GM21515 (cell line): ENCODE data around the gene UGT1A10.

Source experiments
- ATAC-seq: cut with Tn5 transposase; IDR thresholded peaks from one replicate; pipeline ENCODE4 v1.9.1; 2021; ENCODE audit not compliant: unreplicated experiment

Gene UGT1A10

GRCh38 chr2:233768076-233768475 lies 131.8 kb downstream of the UGT1A10 start:
- no peak for ATAC-seq

GRCh38 chr2:233769260-233769659 lies 133.0 kb downstream of the UGT1A10 start:
- no peak for ATAC-seq

- ATAC-seq = no peak
Observed at GRCh38 chr2:233772153-233772552, 135.9 kb downstream of the UGT1A10 start.

- no peak for ATAC-seq
Observed at GRCh38 chr2:233772583-233772982, 136.3 kb downstream of the UGT1A10 start.

GRCh38 chr2:233773854-233774253 lies 137.6 kb downstream of the UGT1A10 start:
- no peak for ATAC-seq

- ATAC-seq = no peak
Observed at GRCh38 chr2:233775414-233775813, 139.2 kb downstream of the UGT1A10 start.

- no peak for ATAC-seq
Observed at GRCh38 chr2:233778030-233778429, 141.8 kb downstream of the UGT1A10 start, which contains the start of gene MROH2A. Gene MROH2A, plus strand, starts transcription at chr2:233778330. Its CDS starts 1,029 bp downstream, at chr2:233779359.

GRCh38 chr2:233779722-233780121 lies 143.5 kb downstream of the UGT1A10 start:
- ATAC-seq = no peak

GRCh38 chr2:233780771-233781170 lies 144.5 kb downstream of the UGT1A10 start:
- no peak for ATAC-seq

GRCh38 chr2:233789554-233789953 lies 153.3 kb downstream of the UGT1A10 start:
- ATAC-seq = no peak

GRCh38 chr2:233791151-233791882 lies 155.1 kb downstream of the UGT1A10 start:
- ATAC-seq = no peak

- ATAC-seq = no peak
Observed at GRCh38 chr2:233791883-233792329, 155.7 kb downstream of the UGT1A10 start.

- ATAC-seq = no peak
Observed at GRCh38 chr2:233792720-233793119, 156.5 kb downstream of the UGT1A10 start.

GRCh38 chr2:233793465-233794127 lies 157.3 kb downstream of the UGT1A10 start:
- ATAC-seq = no peak

GRCh38 chr2:233794128-233794658 lies 157.9 kb downstream of the UGT1A10 start:
- ATAC-seq = no peak

- ATAC-seq = no peak
Observed at GRCh38 chr2:233795735-233796171, 159.5 kb downstream of the UGT1A10 start.

GRCh38 chr2:233796254-233796653 lies 160.0 kb downstream of the UGT1A10 start:
- no peak for ATAC-seq

GRCh38 chr2:233798335-233799086 lies 162.3 kb downstream of the UGT1A10 start:
- ATAC-seq = no peak

GRCh38 chr2:233799087-233799665 lies 162.9 kb downstream of the UGT1A10 start:
- ATAC-seq = no peak

GRCh38 chr2:233799716-233800115 lies 163.5 kb downstream of the UGT1A10 start:
- no peak for ATAC-seq

GRCh38 chr2:233800208-233800607 lies 164.0 kb downstream of the UGT1A10 start:
- ATAC-seq = no peak
